Testis (tissue), 2 donors: ENCODE results near the gene ZNF33A.

Source experiments
- POLR2A ChIP-seq: fragments of 450-650 bp; IDR thresholded peaks from one replicate; pipeline ENCODE4 v1.6.1; 2017; ENCODE audit warnings: antibody characterized with exemption, mild to moderate bottlenecking, moderate library complexity
- TF ChIP-seq, protein P1 (sequence below), 3 experiments: fragments of 450-650 bp in 2 of 3; fragments of 200-600 bp in 1 of 3; sonication (generic) in 1 of 3; IDR thresholded peaks; one replicate each; pipeline ENCODE4 v1.5.1; 2016 to 2019; ENCODE audit warnings: antibody characterized with exemption in 3 of 3, mild to moderate bottlenecking in 2 of 3, moderate library complexity in 1 of 3

GRCh38 chr10:38112159-38112558 lies 101.7 kb downstream of the ZNF33A start:
- TF ChIP-seq, protein P1, sequence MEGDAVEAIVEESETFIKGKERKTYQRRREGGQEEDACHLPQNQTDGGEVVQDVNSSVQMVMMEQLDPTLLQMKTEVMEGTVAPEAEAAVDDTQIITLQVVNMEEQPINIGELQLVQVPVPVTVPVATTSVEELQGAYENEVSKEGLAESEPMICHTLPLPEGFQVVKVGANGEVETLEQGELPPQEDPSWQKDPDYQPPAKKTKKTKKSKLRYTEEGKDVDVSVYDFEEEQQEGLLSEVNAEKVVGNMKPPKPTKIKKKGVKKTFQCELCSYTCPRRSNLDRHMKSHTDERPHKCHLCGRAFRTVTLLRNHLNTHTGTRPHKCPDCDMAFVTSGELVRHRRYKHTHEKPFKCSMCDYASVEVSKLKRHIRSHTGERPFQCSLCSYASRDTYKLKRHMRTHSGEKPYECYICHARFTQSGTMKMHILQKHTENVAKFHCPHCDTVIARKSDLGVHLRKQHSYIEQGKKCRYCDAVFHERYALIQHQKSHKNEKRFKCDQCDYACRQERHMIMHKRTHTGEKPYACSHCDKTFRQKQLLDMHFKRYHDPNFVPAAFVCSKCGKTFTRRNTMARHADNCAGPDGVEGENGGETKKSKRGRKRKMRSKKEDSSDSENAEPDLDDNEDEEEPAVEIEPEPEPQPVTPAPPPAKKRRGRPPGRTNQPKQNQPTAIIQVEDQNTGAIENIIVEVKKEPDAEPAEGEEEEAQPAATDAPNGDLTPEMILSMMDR (IDR thresholded peaks at IDR 0.05) = no peak
- no peak for TF ChIP-seq POLR2A
